Stimulated activated naive CD4-positive, alpha-beta T cell (primary cell): ENCODE measurements around the gene XPO6.

ENCODE experiments used
- DNase-seq, 6 experiments: peaks; one replicate each; lab custom pipeline; 2025; lab: John Stamatoyannopoulos, UW

XPO6 gene

DNA sequence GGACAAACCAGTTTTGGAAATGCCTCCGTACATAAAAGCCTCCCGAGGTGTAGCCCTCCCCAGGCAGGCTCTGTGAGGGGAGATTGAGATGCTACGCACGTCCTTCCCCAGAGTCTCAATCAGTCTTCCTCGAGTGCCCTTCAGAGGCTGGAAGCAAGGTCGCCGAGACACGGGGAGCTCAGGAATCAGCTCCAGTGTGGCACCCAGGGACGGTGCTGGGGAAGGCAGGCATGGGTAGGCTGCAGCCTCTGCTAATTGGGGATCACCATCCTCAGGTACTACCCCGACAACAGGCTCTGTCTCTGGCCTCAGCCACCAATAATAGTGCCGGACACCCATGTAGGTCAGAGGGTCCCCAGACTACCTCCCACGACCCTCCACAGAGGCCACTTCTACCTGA, 120.1 kb downstream of the XPO6 start:
- DNase-seq: no peak

DNA sequence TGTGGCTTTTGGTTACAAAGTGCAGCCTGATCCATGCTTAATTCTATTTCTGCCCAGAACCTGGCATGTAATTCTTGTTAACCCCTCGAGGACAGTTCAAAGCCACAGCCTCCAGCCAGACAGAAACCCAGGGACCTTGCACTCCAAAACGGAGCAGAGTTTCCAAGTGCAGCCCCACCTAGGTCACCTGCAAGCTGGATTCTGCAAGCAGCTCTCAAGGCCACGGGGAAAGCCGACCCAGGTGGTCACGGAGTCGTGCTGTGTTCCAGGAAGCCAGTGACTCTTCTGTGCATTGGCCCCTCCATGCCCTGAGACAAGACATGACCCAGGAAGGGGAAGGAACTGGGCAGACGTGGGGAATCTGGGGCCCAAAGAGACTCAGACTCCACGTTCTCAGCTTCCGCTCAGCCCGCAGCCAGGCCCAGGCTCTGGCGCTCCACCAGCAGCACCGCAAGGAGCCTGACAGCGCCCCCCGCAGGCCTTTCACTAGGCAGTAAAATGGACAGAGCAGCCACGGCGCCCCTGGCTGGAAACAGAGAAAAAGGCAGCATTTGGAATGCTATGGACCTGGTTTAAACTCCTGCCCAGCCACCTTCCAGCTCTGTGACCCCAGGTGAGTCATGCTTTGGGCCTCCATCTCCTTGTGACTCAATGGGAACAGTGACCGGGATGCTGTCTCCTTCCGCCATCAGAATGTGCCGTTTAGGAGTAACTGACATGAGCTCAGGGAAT, 121.0 kb downstream of the XPO6 start:
- DNase-seq: no peak

DNA sequence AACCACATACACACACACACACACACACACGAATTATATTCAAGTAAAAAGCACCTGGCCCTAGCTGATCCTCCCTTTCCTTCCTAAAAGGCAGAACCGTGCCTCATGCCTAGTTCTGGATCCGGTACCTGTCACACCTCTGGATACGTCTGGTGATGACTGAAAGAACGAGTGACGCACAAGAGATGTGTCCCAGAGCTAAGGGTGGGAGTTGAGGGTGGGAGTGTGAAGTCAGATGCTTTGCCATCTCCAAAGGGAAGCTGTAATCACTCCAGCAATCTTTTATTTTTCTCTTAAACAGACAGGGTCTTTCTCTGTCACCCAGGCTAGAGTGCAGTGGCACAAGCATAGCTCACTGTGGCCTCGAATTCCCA, 121.8 kb downstream of the XPO6 start:
- no peak for DNase-seq

- DNase-seq: no peak
Observed at GRCh38 chr16:28089205-28089991, 122.4 kb downstream of the XPO6 start.

DNA sequence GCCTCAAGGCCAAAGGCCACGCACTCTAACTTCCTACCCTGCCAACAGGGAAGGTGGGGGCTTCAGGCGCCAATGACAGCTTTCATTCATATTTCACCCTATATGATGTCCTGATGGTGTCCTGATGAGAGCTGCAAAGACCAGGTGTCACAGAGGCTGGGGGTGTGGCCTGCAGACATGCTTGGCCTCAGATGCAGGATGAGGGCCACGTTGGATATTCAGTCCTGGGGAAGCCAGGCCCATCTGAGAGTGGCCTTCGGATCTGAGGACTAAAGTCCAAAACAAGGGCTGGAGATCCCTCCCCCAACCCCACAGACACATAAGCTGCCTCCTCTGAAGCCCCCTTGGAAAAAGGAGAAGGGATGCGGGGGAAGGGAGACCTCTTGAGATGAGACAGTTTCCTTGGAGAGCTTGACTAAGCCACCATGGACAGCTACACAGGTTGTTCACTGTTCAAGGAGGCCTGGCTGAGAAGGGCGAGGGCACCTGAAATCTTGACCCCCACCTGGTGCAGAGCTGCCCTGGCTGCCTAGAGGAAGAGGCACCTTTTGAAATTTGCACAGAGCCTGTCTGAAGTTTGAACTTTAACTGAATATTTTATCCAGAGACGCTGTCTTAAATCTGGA, 124.0 kb downstream of the XPO6 start:
- DNase-seq: no peak

GRCh38 chr16:28087140-28087660, 124.6 kb downstream of the XPO6 start:
- DNase-seq: no peak

- DNase-seq: no peak
Observed at GRCh38 chr16:28086186-28087139, 125.3 kb downstream of the XPO6 start.

- DNase-seq: no peak
Observed at GRCh38 chr16:28085389-28086171, 126.2 kb downstream of the XPO6 start.

- no peak for DNase-seq
Observed at GRCh38 chr16:28084209-28084608, 127.6 kb downstream of the XPO6 start.

GRCh38 chr16:28082624-28083023, 129.1 kb downstream of the XPO6 start:
- no peak for DNase-seq

- DNase-seq: no peak
Observed at GRCh38 chr16:28081391-28081968, 130.3 kb downstream of the XPO6 start.

DNA sequence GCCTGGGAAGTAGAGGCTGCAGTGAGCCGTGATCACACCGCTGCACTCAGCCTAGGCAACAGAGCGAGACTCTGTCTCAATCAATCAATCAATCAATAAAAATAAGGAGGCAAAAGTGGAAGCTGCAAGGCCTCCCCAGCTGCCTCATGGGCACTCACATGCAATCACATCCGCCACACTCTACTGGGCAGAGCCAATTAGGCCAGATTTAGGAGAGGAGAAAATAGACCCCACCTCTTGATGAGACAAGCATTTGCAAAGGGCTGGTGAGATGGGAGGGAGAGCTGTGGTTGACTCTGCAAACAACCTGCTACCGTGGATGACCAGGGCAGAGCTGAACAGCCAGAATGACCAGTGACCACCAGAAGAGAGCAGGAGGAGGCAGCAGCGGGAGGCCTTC, 133.5 kb downstream of the XPO6 start:
- DNase-seq: no peak

DNA sequence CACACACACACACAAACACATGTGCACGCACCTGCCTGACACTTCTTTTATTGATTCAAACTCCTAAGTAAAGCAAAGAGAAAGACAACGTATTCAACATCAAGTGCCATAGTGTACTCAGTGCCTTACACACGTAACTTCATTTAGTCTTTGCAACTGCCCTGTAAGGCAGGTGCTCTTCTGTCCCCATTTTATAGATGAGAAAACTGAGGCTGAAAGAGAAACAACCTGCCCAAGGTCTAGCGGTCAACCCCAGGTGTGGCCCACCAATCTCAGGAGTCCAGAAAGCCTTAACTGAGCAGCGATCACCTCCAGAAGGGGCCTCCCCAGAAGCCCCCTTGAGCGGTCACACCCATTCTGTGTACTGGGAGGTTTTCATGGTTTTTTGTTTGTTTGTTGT, 137.9 kb downstream of the XPO6 start:
- no peak for DNase-seq

- DNase-seq: no peak
Observed at GRCh38 chr16:28072087-28072486, 139.7 kb downstream of the XPO6 start.

DNA sequence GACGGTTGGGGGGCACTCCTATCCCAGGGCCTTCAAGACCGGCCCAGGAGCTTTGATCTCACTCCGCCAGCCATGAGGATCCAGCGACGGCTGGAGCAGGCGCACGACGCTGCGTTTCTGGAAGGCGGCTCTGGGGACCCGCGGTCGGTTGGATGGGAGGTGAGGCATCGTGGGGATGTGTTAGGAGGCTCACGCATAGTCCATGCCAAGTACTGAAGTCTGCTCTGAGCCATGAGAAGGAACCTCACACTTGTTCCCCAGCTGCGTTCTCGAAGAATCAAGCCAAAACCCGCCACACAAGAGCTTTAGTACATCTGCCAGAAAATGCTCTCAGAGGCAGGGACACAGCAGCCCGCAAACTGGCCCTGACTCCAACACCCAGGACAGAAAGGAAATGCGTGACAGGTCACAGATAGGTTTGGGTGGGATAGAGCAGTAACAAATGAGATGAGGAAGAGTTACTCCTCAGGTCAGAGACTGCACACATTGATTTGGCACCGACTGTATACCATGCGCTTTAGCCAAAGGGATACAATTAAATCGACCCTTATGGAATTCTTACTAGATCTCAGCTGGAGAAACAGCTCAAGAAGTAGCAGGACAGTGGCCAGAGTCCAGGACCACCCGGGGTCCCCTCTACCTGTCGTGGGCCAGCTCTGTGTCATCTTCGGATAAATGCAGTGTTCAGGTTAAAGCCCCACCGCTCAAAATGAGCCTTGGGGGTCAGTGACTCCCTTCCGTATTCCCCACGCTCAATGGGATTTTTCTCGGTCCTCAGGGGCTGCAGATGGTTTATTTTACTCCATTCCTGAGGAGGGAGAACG, 141.6 kb downstream of the XPO6 start:
- no peak for DNase-seq

GRCh38 chr16:28068976-28069375, 142.8 kb downstream of the XPO6 start:
- DNase-seq: no peak

GRCh38 chr16:28067604-28068379, 144.0 kb downstream of the XPO6 start:
- DNase-seq: no peak

GRCh38 chr16:28064706-28065249, 147.0 kb downstream of the XPO6 start:
- DNase-seq: no peak

DNA sequence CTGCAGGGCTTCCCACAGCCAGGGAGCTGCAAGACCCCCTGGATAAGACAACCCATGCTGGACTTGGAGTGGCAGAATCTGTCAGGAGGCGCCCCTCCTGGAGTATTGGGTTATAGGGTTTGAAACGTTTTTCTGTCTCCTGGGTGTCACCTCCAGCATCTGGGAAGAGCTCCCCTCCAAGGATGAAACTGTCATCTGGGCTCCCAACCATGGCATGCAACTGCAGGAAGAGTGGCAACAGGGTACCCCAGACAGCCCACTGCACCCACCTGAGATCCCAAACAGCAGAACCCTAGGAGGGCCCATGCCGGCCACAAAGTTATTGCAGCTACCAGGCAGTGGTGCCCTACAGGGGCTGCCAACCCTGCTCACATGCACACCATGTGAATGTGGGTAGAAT, 147.6 kb downstream of the XPO6 start:
- no peak for DNase-seq
